Memory B cell (primary cell): ENCODE results near the gene CLDN15.
"Not testable (repeated sequence)": the region's sequence is repeated elsewhere in the genome, so short reads cannot be mapped to it uniquely, and the experiment has no call there.

ENCODE experiments used
- ATAC-seq: fragments of 150-1000 bp; cut with Tn5 transposase; 2 replicates; pipeline ENCODE4 v1.10.0; 2021; ENCODE audit warnings: low read depth, mild to moderate bottlenecking, moderate library complexity
- DNase-seq, 2 donors: peaks; one replicate each; pipeline ENCODE4 v3.0.0; 2022; ENCODE audit warnings: low spot score in 2 of 2
- H3K27ac Mint-ChIP-seq: one replicate; pipeline ENCODE4 v1.8.0; 2022; ENCODE audit warnings: mild to moderate bottlenecking, moderate library complexity, mixed read lengths
- H3K27me3 Mint-ChIP-seq: one replicate; pipeline ENCODE4 v1.8.0; 2022; ENCODE audit warnings: mixed read lengths
- H3K36me3 Mint-ChIP-seq: one replicate; pipeline ENCODE4 v1.8.0; 2022; ENCODE audit warnings: mild to moderate bottlenecking, mixed read lengths
- H3K4me1 Mint-ChIP-seq: one replicate; pipeline ENCODE4 v1.8.0; 2022; ENCODE audit warnings: mixed read lengths
- H3K4me3 Mint-ChIP-seq: one replicate; pipeline ENCODE4 v1.8.0; 2022; ENCODE audit warnings: mild to moderate bottlenecking, moderate library complexity, mixed read lengths
- H3K9me3 Mint-ChIP-seq: one replicate; pipeline ENCODE4 v1.8.0; 2022; ENCODE audit warnings: mixed read lengths

Gene CLDN15

GRCh38 chr7:101203740-101204738 lies 33.6 kb downstream of the CLDN15 start:
- Mint-ChIP-seq H3K27me3 (peaks cover 10% of the 10 kb centered on the region), H3K4me3 (peak overlapping the region; percentile 56), H3K36me3 (peaks cover 12% of the 10 kb centered on the region), H3K4me1 (peaks cover 17% of the 10 kb centered on the region)
- not testable (repeated sequence) for H3K27ac Mint-ChIP-seq, ATAC-seq, DNase-seq, H3K9me3 Mint-ChIP-seq

- peaks cover 15% of the 10 kb centered on the region for H3K4me1 Mint-ChIP-seq
- peaks cover 10% of the 10 kb centered on the region for H3K36me3 Mint-ChIP-seq
- H3K27me3 Mint-ChIP-seq: peaks cover 10% of the 10 kb centered on the region
- DNase-seq: no peak
- H3K9me3 Mint-ChIP-seq: no peaks in the 10 kb centered on the region
- no peak overlapping the region for H3K27ac Mint-ChIP-seq
- ATAC-seq: no peak
- H3K4me3 Mint-ChIP-seq: no peak overlapping the region
Measured at GRCh38 chr7:101202603-101202918, 35.0 kb downstream of the CLDN15 start.

GRCh38 chr7:101201695-101202602 lies 35.7 kb downstream of the CLDN15 start:
- H3K27me3 Mint-ChIP-seq: peaks cover 10% of the 10 kb centered on the region
- DNase-seq (no peak), ATAC-seq (peak; percentile 86)
- H3K4me3 Mint-ChIP-seq: peak overlapping the region; percentile 50
- peaks cover 15% of the 10 kb centered on the region for H3K4me1 Mint-ChIP-seq
- H3K27ac Mint-ChIP-seq: no peak overlapping the region
- H3K36me3 Mint-ChIP-seq: peaks cover 10% of the 10 kb centered on the region
- no peaks in the 10 kb centered on the region for H3K9me3 Mint-ChIP-seq

- H3K27me3 Mint-ChIP-seq: peaks cover 11% of the 10 kb centered on the region
- DNase-seq (no peak), ATAC-seq (no peak)
- no peak within 1 kb of the TSS for H3K27ac Mint-ChIP-seq
- H3K4me3 Mint-ChIP-seq: peak within 1 kb of the TSS; percentile 50
- H3K4me1 Mint-ChIP-seq: peaks cover 15% of the 10 kb centered on the region
- H3K9me3 Mint-ChIP-seq: no peaks in the 10 kb centered on the region
- H3K36me3 Mint-ChIP-seq: peaks cover 4% of the 10 kb centered on the region
Measured at GRCh38 chr7:101200862-101201599, 36.6 kb downstream of the CLDN15 start, which contains the start of gene MOGAT3. Gene MOGAT3, minus strand, starts transcription at chr7:101201036. Its CDS starts 182 bp downstream, at chr7:101200854.

- ATAC-seq: no peak
- DNase-seq: no peak
- H3K27ac Mint-ChIP-seq: no peak overlapping the region
- no peaks in the 10 kb centered on the region for H3K9me3 Mint-ChIP-seq
- peaks cover 1% of the 10 kb centered on the region for H3K36me3 Mint-ChIP-seq
- H3K4me3 Mint-ChIP-seq: no peak overlapping the region
- peaks cover 14% of the 10 kb centered on the region for H3K27me3 Mint-ChIP-seq
- H3K4me1 Mint-ChIP-seq: peaks cover 15% of the 10 kb centered on the region
Measured at GRCh38 chr7:101200504-101200861, 37.1 kb downstream of the CLDN15 start.

- H3K9me3 Mint-ChIP-seq, H3K36me3 Mint-ChIP-seq, DNase-seq, H3K4me3 Mint-ChIP-seq, ATAC-seq, H3K27ac Mint-ChIP-seq: not testable (repeated sequence)
- peaks cover 14% of the 10 kb centered on the region for H3K27me3 Mint-ChIP-seq
- peaks cover 15% of the 10 kb centered on the region for H3K4me1 Mint-ChIP-seq
Measured at GRCh38 chr7:101199522-101199921, 38.1 kb downstream of the CLDN15 start.

GRCh38 chr7:101198476-101198875 lies 39.1 kb downstream of the CLDN15 start:
- H3K36me3 Mint-ChIP-seq: peaks cover 1% of the 10 kb centered on the region
- no peak for DNase-seq
- H3K27ac Mint-ChIP-seq: no peak overlapping the region
- no peak for ATAC-seq
- H3K4me1 Mint-ChIP-seq: peaks cover 11% of the 10 kb centered on the region
- peaks cover 14% of the 10 kb centered on the region for H3K27me3 Mint-ChIP-seq
- no peak overlapping the region for H3K4me3 Mint-ChIP-seq
- no peaks in the 10 kb centered on the region for H3K9me3 Mint-ChIP-seq

- H3K4me3 Mint-ChIP-seq: no peak overlapping the region
- H3K36me3 Mint-ChIP-seq: peaks cover 1% of the 10 kb centered on the region
- no peak overlapping the region for H3K27ac Mint-ChIP-seq
- peaks cover 8% of the 10 kb centered on the region for H3K4me1 Mint-ChIP-seq
- H3K27me3 Mint-ChIP-seq: peaks cover 14% of the 10 kb centered on the region
- no peaks in the 10 kb centered on the region for H3K9me3 Mint-ChIP-seq
- DNase-seq (no peak), ATAC-seq (no peak)
Measured at GRCh38 chr7:101197991-101198390, 39.6 kb downstream of the CLDN15 start.

- no peak for DNase-seq
- Mint-ChIP-seq H3K27me3 (peaks cover 12% of the 10 kb centered on the region), H3K9me3 (no peaks in the 10 kb centered on the region), H3K27ac (no peak overlapping the region), H3K4me1 (peaks cover under 1% of the 10 kb centered on the region), H3K36me3 (peaks cover under 1% of the 10 kb centered on the region), H3K4me3 (no peak overlapping the region)
- no peak for ATAC-seq
Measured at GRCh38 chr7:101195884-101196283, 41.7 kb downstream of the CLDN15 start.

GRCh38 chr7:101189109-101189508 lies 48.5 kb downstream of the CLDN15 start:
- Mint-ChIP-seq H3K36me3 (no peaks in the 10 kb centered on the region), H3K4me1 (peaks cover 2% of the 10 kb centered on the region), H3K9me3 (no peaks in the 10 kb centered on the region), H3K27me3 (peaks cover 9% of the 10 kb centered on the region), H3K27ac (no peak overlapping the region), H3K4me3 (no peak overlapping the region)
- ATAC-seq (no peak), DNase-seq (no peak)

GRCh38 chr7:101186844-101187428 lies 50.7 kb downstream of the CLDN15 start:
- H3K36me3 Mint-ChIP-seq: no peaks in the 10 kb centered on the region
- H3K9me3 Mint-ChIP-seq: no peaks in the 10 kb centered on the region
- no peak overlapping the region for H3K27ac Mint-ChIP-seq
- H3K4me1 Mint-ChIP-seq: peaks cover 5% of the 10 kb centered on the region
- DNase-seq: no peak
- peaks cover 17% of the 10 kb centered on the region for H3K27me3 Mint-ChIP-seq
- no peak overlapping the region for H3K4me3 Mint-ChIP-seq
- ATAC-seq: peak; percentile 37

GRCh38 chr7:101186194-101186593 lies 51.4 kb downstream of the CLDN15 start:
- no peaks in the 10 kb centered on the region for H3K36me3 Mint-ChIP-seq
- no peaks in the 10 kb centered on the region for H3K9me3 Mint-ChIP-seq
- peaks cover 5% of the 10 kb centered on the region for H3K4me1 Mint-ChIP-seq
- H3K27ac Mint-ChIP-seq: no peak overlapping the region
- no peak overlapping the region for H3K4me3 Mint-ChIP-seq
- DNase-seq (no peak), ATAC-seq (no peak)
- peaks cover 18% of the 10 kb centered on the region for H3K27me3 Mint-ChIP-seq

- H3K9me3 Mint-ChIP-seq: no peaks in the 10 kb centered on the region
Measured at GRCh38 chr7:101185258-101185839, 52.3 kb downstream of the CLDN15 start.

More at GRCh38 chr7:101185258-101185839, 52.3 kb downstream of the CLDN15 start:
- peaks cover 22% of the 10 kb centered on the region for H3K27me3 Mint-ChIP-seq
- H3K27ac Mint-ChIP-seq: no peak overlapping the region
- peaks cover 5% of the 10 kb centered on the region for H3K4me1 Mint-ChIP-seq
- no peak for ATAC-seq
- no peak overlapping the region for H3K4me3 Mint-ChIP-seq
- no peak for DNase-seq
- H3K36me3 Mint-ChIP-seq: no peaks in the 10 kb centered on the region
